DMS153 treated with DMSO at 0.1 percent for 48 hours (cell line): ENCODE measurements around the gene SURF4.
A peak's percentile ranks its signal among the peaks of the same experiment; 100 is the strongest.

Experiments
- DNase-seq: peaks from one replicate; lab custom pipeline; 2025; ENCODE audit not compliant: unreplicated experiment; lab: John Stamatoyannopoulos, UW

SURF4 gene

GRCh38 chr9:133353548-133353947, 22.3 kb downstream of the SURF4 start:
- DNase-seq = no peak

GRCh38 chr9:133352635-133353340, 23.1 kb downstream of the SURF4 start:
- DNase-seq = no peak

- no peak for DNase-seq
Measured at GRCh38 chr9:133351908-133352634, 23.8 kb downstream of the SURF4 start.

- DNase-seq = no peak
Measured at GRCh38 chr9:133351526-133351907, 24.3 kb downstream of the SURF4 start.

GRCh38 chr9:133349965-133350616, 25.8 kb downstream of the SURF4 start:
- DNase-seq = no peak

GRCh38 chr9:133348718-133349573, 26.9 kb downstream of the SURF4 start:
- DNase-seq = no peak

GRCh38 chr9:133347985-133348717, 27.7 kb downstream of the SURF4 start, which contains the start of the genes MED22 and RPL7A:
Gene MED22, minus strand, starts transcription at chr9:133348131. Its CDS starts 1,469 bp downstream, at chr9:133346662.
Gene RPL7A, plus strand, starts transcription at chr9:133348218. Its CDS starts 26 bp downstream, at chr9:133348244.
- peak; percentile 95 for DNase-seq

- DNase-seq = no peak
Measured at GRCh38 chr9:133347515-133347984, 28.3 kb downstream of the SURF4 start.

- DNase-seq = no peak
Measured at GRCh38 chr9:133346021-133346785, 29.7 kb downstream of the SURF4 start.

- no peak for DNase-seq
Measured at GRCh38 chr9:133345596-133345995, 30.3 kb downstream of the SURF4 start.

- DNase-seq = no peak
Measured at GRCh38 chr9:133344979-133345378, 30.9 kb downstream of the SURF4 start.

- DNase-seq = no peak
Measured at GRCh38 chr9:133344071-133344470, 31.8 kb downstream of the SURF4 start.

- no peak for DNase-seq
Measured at GRCh38 chr9:133342570-133342969, 33.3 kb downstream of the SURF4 start.

GRCh38 chr9:133342069-133342406, 33.8 kb downstream of the SURF4 start:
- no peak for DNase-seq

- DNase-seq = no peak
Measured at GRCh38 chr9:133341369-133342068, 34.3 kb downstream of the SURF4 start.

- no peak for DNase-seq
Measured at GRCh38 chr9:133340916-133341315, 34.9 kb downstream of the SURF4 start.

GRCh38 chr9:133340256-133340655, 35.6 kb downstream of the SURF4 start:
- no peak for DNase-seq

- no peak for DNase-seq
Measured at GRCh38 chr9:133339641-133340040, 36.2 kb downstream of the SURF4 start.
